Neural progenitor cell (in vitro differentiated cells): ENCODE measurements around the gene SNX25.

Experiments
- CTCF ChIP-seq: fragments of 200-600 bp; sonication (generic); IDR thresholded peaks from 2 replicates; pipeline ENCODE4 v1.5.1; 2017; ENCODE audit warnings: antibody characterized with exemption, mild to moderate bottlenecking
- EZH2 ChIP-seq: fragments of 200-600 bp; sonication (generic); IDR thresholded peaks from 2 replicates; pipeline ENCODE4 v1.6.1; 2017; ENCODE audit warnings: antibody characterized with exemption, mild to moderate bottlenecking, moderate library complexity

GRCh38 chr4:185318679-185319078 is 109.3 kb downstream of the SNX25 start:
- TF ChIP-seq EZH2 = no peak
- TF ChIP-seq CTCF = no peak
